Breast epithelium (tissue), 4 donors: ENCODE results near the gene SMCO1. TPM values are rescaled to one million over a fixed set of nuclear protein-coding genes. Genes with fewer than 3 reads are reported as not detected.
"Not testable (repeated sequence)": the region's sequence is repeated elsewhere in the genome, so short reads cannot be mapped to it uniquely, and the experiment has no call there.

Experiments used
- DNase-seq, 2 donors: peaks; one replicate each; pipeline ENCODE4 v3.0.0-alpha.2; 2019; ENCODE audit warnings: low spot score in 2 of 2
- H3K27ac ChIP-seq, 2 donors: fragments of 200-600 bp; sonication (generic) in 1 of 2; one replicate each; pipeline ENCODE4 v1.5.1; 2016 to 2019; ENCODE audit warnings: mild to moderate bottlenecking in 1 of 2
- H3K27me3 ChIP-seq, 2 donors: fragments of 200-600 bp; sonication (generic) in 1 of 2; one replicate each; pipeline versions ENCODE4 v1.5.1 to v1.6.0; 2017 to 2019; ENCODE audit warnings: control low read depth in 1 of 2, mild to moderate bottlenecking in 1 of 2
- H3K36me3 ChIP-seq: fragments of 200-600 bp; one replicate; pipeline ENCODE4 v1.5.1; 2019
- H3K4me1 ChIP-seq, 2 donors: fragments of 200-600 bp; sonication (generic); one replicate each; pipeline ENCODE4 v1.5.1; 2016 to 2019; ENCODE audit warnings: control low read depth in 1 of 2
- H3K4me3 ChIP-seq, 3 donors: fragments of 200-600 bp; sonication (generic); 1 replicate in 2 of 3; 2 replicates in 1 of 3; pipeline ENCODE4 v1.5.1; 2016 to 2019; ENCODE audit warnings: mild to moderate bottlenecking in 3 of 3, moderate library complexity in 2 of 3
- H3K9me3 ChIP-seq, 2 donors: fragments of 200-600 bp; sonication (generic) in 1 of 2; one replicate each; pipeline ENCODE4 v1.5.1; 2016 to 2019; ENCODE audit warnings: control low read depth in 1 of 2
- CTCF ChIP-seq, 3 donors: fragments of 450-650 bp; IDR thresholded peaks; one replicate each; pipeline ENCODE4 v1.5.1; 2016 to 2017; ENCODE audit warnings: antibody characterized with exemption in 3 of 3, mild to moderate bottlenecking in 3 of 3, moderate library complexity in 3 of 3
- POLR2A ChIP-seq: fragments of 450-650 bp; IDR thresholded peaks from one replicate; pipeline ENCODE4 v1.6.1; 2016; ENCODE audit warnings: antibody characterized with exemption, mild to moderate bottlenecking, moderate library complexity
- POLR2AphosphoS5 ChIP-seq, 3 donors: sonication (generic); formaldehyde crosslinking; IDR thresholded peaks; one replicate each; pipeline ENCODE4 v1.6.1; 2017; ENCODE audit warnings: antibody characterized with exemption in 3 of 3
- intact Hi-C: fragments of 100-400 bp; cut with DNase I; formaldehyde crosslinking; loops from one replicate; pipeline ENCODE4 v1.15.1; 2023; ENCODE audit warnings: low total_unique reads
- total RNA-seq, 3 donors: library from RNA; depleted of rRNA; stranded (reverse); fragments of >200 nt; gene quantifications; one replicate each; pipeline ENCODE4 v1.1.0, GENCODE V29; 2016

The SMCO1 gene
- total RNA-seq, 3 donors from 2014 or later: not detected

- Histone ChIP-seq H3K4me3 (no peak overlapping the region), H3K27me3 (no peaks in the 10 kb centered on the region), H3K9me3 (no peaks in the 10 kb centered on the region), H3K4me1 (no peaks in the 10 kb centered on the region), H3K36me3 (no peaks in the 10 kb centered on the region), H3K27ac (no peak overlapping the region)
- DNase-seq: no peak
- intact Hi-C loops: no loop called here
- TF ChIP-seq POLR2AphosphoS5 (IDR thresholded peaks at IDR 0.05) (no peak), POLR2A (no peak), CTCF (IDR thresholded peaks at IDR 0.05) (no peak)
Observed at GRCh38 chr3:196555295-196555694, 40.1 kb upstream of the SMCO1 start.

- TF ChIP-seq POLR2AphosphoS5 (IDR thresholded peaks at IDR 0.05) (no peak), POLR2A (no peak), CTCF (IDR thresholded peaks at IDR 0.05) (no peak)
- Histone ChIP-seq H3K4me1 (no peaks in the 10 kb centered on the region), H3K27ac (no peak overlapping the region), H3K9me3 (peaks cover 0 to 5% of the 10 kb centered on the region in 2 donors), H3K36me3 (no peaks in the 10 kb centered on the region), H3K4me3 (no peak overlapping the region), H3K27me3 (no peaks in the 10 kb centered on the region)
- DNase-seq: no peak
- intact Hi-C loops: no loop called here
Observed at GRCh38 chr3:196554205-196554604, 39.1 kb upstream of the SMCO1 start.

- intact Hi-C loops: no loop called here
- no peak for DNase-seq
Observed at GRCh38 chr3:196553551-196553950, 38.4 kb upstream of the SMCO1 start.

GRCh38 chr3:196552253-196552652 is 37.1 kb upstream of the SMCO1 start:
- intact Hi-C loops: no loop called here
- Histone ChIP-seq H3K4me1 (no peaks in the 10 kb centered on the region), H3K4me3 (no peak overlapping the region), H3K27me3 (no peaks in the 10 kb centered on the region), H3K9me3 (peaks cover 0 to 7% of the 10 kb centered on the region in 2 donors), H3K36me3 (no peaks in the 10 kb centered on the region), H3K27ac (no peak overlapping the region)
- TF ChIP-seq POLR2A (no peak), CTCF (IDR thresholded peaks at IDR 0.05) (no peak), POLR2AphosphoS5 (IDR thresholded peaks at IDR 0.05) (no peak)
- no peak for DNase-seq

More at GRCh38 chr3:196553551-196553950, 38.4 kb upstream of the SMCO1 start:
- no peak overlapping the region for H3K27ac ChIP-seq
- H3K27me3 ChIP-seq: no peaks in the 10 kb centered on the region
- H3K36me3 ChIP-seq: no peaks in the 10 kb centered on the region
- TF ChIP-seq POLR2AphosphoS5 (IDR thresholded peaks at IDR 0.05) (no peak), CTCF (IDR thresholded peaks at IDR 0.05) (no peak), POLR2A (no peak)
- peaks cover 0 to 7% of the 10 kb centered on the region in 2 donors for H3K9me3 ChIP-seq
- H3K4me3 ChIP-seq: no peak overlapping the region
- H3K4me1 ChIP-seq: no peaks in the 10 kb centered on the region

- DNase-seq, H3K36me3 ChIP-seq, H3K9me3 ChIP-seq, H3K27me3 ChIP-seq, H3K27ac ChIP-seq, H3K4me3 ChIP-seq, H3K4me1 ChIP-seq, intact Hi-C loops: not testable (repeated sequence)
Observed at GRCh38 chr3:196550172-196550571, 35.0 kb upstream of the SMCO1 start.

GRCh38 chr3:196549312-196549711 is 34.2 kb upstream of the SMCO1 start:
- H3K27me3 ChIP-seq, H3K27ac ChIP-seq, H3K4me3 ChIP-seq, H3K9me3 ChIP-seq, H3K36me3 ChIP-seq, DNase-seq, intact Hi-C loops, H3K4me1 ChIP-seq: not testable (repeated sequence)
